ENCODE data around the gene RBM47. TPM values are rescaled to one million over a fixed set of nuclear protein-coding genes. Genes with fewer than 3 reads are reported as not detected.

The RBM47 gene
- total RNA-seq, 2 donors from 2014 or later: 10.9 to 12.0 TPM

DNA sequence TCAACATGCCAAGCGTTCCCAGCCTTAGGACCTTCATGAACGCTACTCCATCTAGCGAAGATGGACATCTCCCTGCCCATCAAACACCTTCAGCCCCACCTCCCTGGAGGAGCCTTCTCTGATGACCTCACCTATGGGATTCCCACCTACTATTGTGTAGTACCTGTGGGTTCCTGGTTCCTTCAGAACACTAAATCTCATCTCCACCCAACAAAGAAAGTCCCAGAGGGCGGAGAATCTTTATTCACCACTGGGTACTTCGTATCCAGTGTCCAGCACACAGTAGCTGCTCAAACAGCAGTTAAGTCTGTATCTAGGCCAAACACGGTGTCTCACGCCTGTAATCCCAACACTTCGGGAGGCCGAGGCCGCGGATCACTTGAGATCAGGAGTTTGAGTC is 10.1 kb downstream of the RBM47 start:
- no peak for DNase-seq
- Mint-ChIP-seq H3K36me3 (ENCODE audit: insufficient read depth in 2 of 2) (peaks cover 4% of the 10 kb centered on the region in 2 donors), H3K9me3 (peaks cover 2 to 5% of the 10 kb centered on the region in 2 donors), H3K27ac (no peak overlapping the region), H3K27me3 (ENCODE audit: low read depth) (peaks cover 11% of the 10 kb centered on the region), H3K4me1 (ENCODE audit: low read depth) (peaks cover 44% of the 10 kb centered on the region), H3K4me3 (no peak overlapping the region)
- ATAC-seq (replicated peaks in 1 of 2): no peak

- Mint-ChIP-seq H3K27me3 (ENCODE audit: low read depth) (peaks cover 11% of the 10 kb centered on the region), H3K27ac (no peak overlapping the region), H3K4me1 (ENCODE audit: low read depth) (peaks cover 48% of the 10 kb centered on the region), H3K9me3 (peaks cover 2 to 5% of the 10 kb centered on the region in 2 donors), H3K4me3 (no peak overlapping the region), H3K36me3 (ENCODE audit: insufficient read depth in 2 of 2) (peaks cover 4 to 7% of the 10 kb centered on the region in 2 donors)
- no peak for ATAC-seq (replicated peaks in 1 of 2)
- no peak for DNase-seq
Measured at GRCh38 chr4:40617872-40618271, 11.8 kb downstream of the RBM47 start.

GRCh38 chr4:40614031-40614430 is 15.6 kb downstream of the RBM47 start:
- DNase-seq (no peak), ATAC-seq (replicated peaks in 1 of 2) (no peak)
- no peak overlapping the region for H3K27ac Mint-ChIP-seq
- peak overlapping the region in 1 of 2 donors; percentile 19 for H3K4me3 Mint-ChIP-seq
- H3K36me3 Mint-ChIP-seq (ENCODE audit: insufficient read depth in 2 of 2): peaks cover 0 to 8% of the 10 kb centered on the region in 2 donors
- H3K27me3 Mint-ChIP-seq (ENCODE audit: low read depth): no peaks in the 10 kb centered on the region
- H3K9me3 Mint-ChIP-seq: no peaks in the 10 kb centered on the region
- peaks cover 22% of the 10 kb centered on the region for H3K4me1 Mint-ChIP-seq (ENCODE audit: low read depth)

GRCh38 chr4:40613456-40613855 is 16.2 kb downstream of the RBM47 start:
- Mint-ChIP-seq H3K27ac (no peak overlapping the region), H3K27me3 (ENCODE audit: low read depth) (no peaks in the 10 kb centered on the region), H3K36me3 (ENCODE audit: insufficient read depth in 2 of 2) (peaks cover 0 to 8% of the 10 kb centered on the region in 2 donors), H3K9me3 (no peaks in the 10 kb centered on the region), H3K4me3 (no peak overlapping the region), H3K4me1 (ENCODE audit: low read depth) (peaks cover 20% of the 10 kb centered on the region)
- ATAC-seq (replicated peaks in 1 of 2) (no peak), DNase-seq (no peak)

- H3K27ac Mint-ChIP-seq: no peak overlapping the region
- peaks cover 0 to 8% of the 10 kb centered on the region in 2 donors for H3K36me3 Mint-ChIP-seq (ENCODE audit: insufficient read depth in 2 of 2)
- no peaks in the 10 kb centered on the region for H3K27me3 Mint-ChIP-seq (ENCODE audit: low read depth)
Measured at GRCh38 chr4:40612831-40613230, 16.8 kb downstream of the RBM47 start.

GRCh38 chr4:40612283-40612682 is 17.4 kb downstream of the RBM47 start:
- ATAC-seq (replicated peaks in 1 of 2): no peak
- H3K36me3 Mint-ChIP-seq (ENCODE audit: insufficient read depth in 2 of 2): peaks cover 0 to 8% of the 10 kb centered on the region in 2 donors
- H3K27me3 Mint-ChIP-seq (ENCODE audit: low read depth): no peaks in the 10 kb centered on the region
- DNase-seq: no peak
- H3K4me1 Mint-ChIP-seq (ENCODE audit: low read depth): peaks cover 20% of the 10 kb centered on the region
- no peak overlapping the region for H3K27ac Mint-ChIP-seq
- H3K9me3 Mint-ChIP-seq: no peaks in the 10 kb centered on the region
- H3K4me3 Mint-ChIP-seq: no peak overlapping the region

More at GRCh38 chr4:40612831-40613230, 16.8 kb downstream of the RBM47 start:
- Mint-ChIP-seq H3K9me3 (no peaks in the 10 kb centered on the region), H3K4me3 (no peak overlapping the region), H3K4me1 (ENCODE audit: low read depth) (peaks cover 20% of the 10 kb centered on the region)
- DNase-seq (no peak), ATAC-seq (replicated peaks in 1 of 2) (no peak)

- no peak for DNase-seq
- no peak overlapping the region for H3K4me3 Mint-ChIP-seq
- H3K4me1 Mint-ChIP-seq (ENCODE audit: low read depth): peaks cover 14% of the 10 kb centered on the region
- H3K9me3 Mint-ChIP-seq: no peaks in the 10 kb centered on the region
- peaks cover 0 to 6% of the 10 kb centered on the region in 2 donors for H3K36me3 Mint-ChIP-seq (ENCODE audit: insufficient read depth in 2 of 2)
- H3K27me3 Mint-ChIP-seq (ENCODE audit: low read depth): no peaks in the 10 kb centered on the region
- H3K27ac Mint-ChIP-seq: no peak overlapping the region
- no peak for ATAC-seq (replicated peaks in 1 of 2)
Measured at GRCh38 chr4:40608628-40609027, 21.0 kb downstream of the RBM47 start.

DNA sequence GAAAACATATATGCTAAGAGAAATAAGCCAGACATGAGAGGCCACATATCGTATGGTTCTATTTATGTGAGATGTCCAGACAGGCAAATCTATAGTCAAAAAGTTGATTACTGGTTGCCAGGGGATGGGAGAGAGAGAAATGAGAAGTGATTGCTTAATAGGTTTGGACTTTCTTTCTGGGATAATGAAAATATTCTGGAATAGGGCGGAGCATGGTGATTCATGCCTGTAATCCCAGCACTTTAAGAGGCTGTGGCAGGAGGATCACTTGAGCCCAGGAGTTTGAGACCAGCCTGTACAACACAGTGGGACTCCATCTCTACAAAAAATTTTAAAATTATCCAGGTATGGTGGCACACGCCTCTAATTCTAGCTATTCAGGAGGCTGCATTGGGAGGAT is 22.4 kb downstream of the RBM47 start:
- Mint-ChIP-seq H3K36me3 (ENCODE audit: insufficient read depth in 2 of 2) (peaks cover 0 to 2% of the 10 kb centered on the region in 2 donors), H3K9me3 (no peaks in the 10 kb centered on the region), H3K4me1 (ENCODE audit: low read depth) (peaks cover 10% of the 10 kb centered on the region), H3K27ac (no peak overlapping the region), H3K27me3 (ENCODE audit: low read depth) (no peaks in the 10 kb centered on the region), H3K4me3 (no peak overlapping the region)
- ATAC-seq (replicated peaks in 1 of 2) (no peak), DNase-seq (no peak)

DNA sequence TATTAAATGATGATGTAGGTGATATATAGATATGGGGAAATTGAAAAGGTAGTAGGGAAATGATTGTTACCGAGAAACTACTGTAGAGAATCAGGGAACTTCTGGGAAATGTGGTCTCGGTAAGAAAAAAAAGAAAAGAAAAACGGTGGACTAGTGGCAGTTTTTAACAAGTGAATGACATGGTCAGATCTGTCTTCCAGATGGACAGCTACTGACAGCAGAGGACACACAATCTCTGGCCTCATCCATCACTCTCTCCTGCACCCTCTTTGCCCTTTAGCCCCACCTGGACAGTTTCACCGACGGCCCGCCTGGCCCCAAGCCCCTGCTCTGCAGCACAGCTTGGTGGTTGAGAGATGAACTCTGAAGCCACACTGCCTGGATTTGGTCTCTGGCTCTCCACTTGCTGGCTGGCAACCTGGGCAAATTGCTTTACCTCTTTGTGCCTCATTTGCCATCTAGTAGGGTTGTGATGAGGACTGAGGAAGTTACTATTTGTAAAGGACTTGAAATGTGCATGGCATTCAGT is 23.4 kb downstream of the RBM47 start:
- no peaks in the 10 kb centered on the region for H3K27me3 Mint-ChIP-seq (ENCODE audit: low read depth)
- peaks cover 0 to under 1% of the 10 kb centered on the region in 2 donors for H3K9me3 Mint-ChIP-seq
- H3K27ac Mint-ChIP-seq: no peak overlapping the region
- no peak for DNase-seq
- H3K36me3 Mint-ChIP-seq (ENCODE audit: insufficient read depth in 2 of 2): no peaks in the 10 kb centered on the region
- H3K4me3 Mint-ChIP-seq: no peak overlapping the region
- ATAC-seq (replicated peaks in 1 of 2): no peak
- H3K4me1 Mint-ChIP-seq (ENCODE audit: low read depth): peaks cover 10% of the 10 kb centered on the region

- H3K36me3 Mint-ChIP-seq (ENCODE audit: insufficient read depth in 2 of 2): no peaks in the 10 kb centered on the region
- H3K27ac Mint-ChIP-seq: no peak overlapping the region
- H3K4me1 Mint-ChIP-seq (ENCODE audit: low read depth): peaks cover 10% of the 10 kb centered on the region
- DNase-seq (no peak), ATAC-seq (replicated peaks in 1 of 2) (no peak)
- no peak overlapping the region for H3K4me3 Mint-ChIP-seq
- H3K9me3 Mint-ChIP-seq: peaks cover 0 to 1% of the 10 kb centered on the region in 2 donors
- no peaks in the 10 kb centered on the region for H3K27me3 Mint-ChIP-seq (ENCODE audit: low read depth)
Measured at GRCh38 chr4:40603281-40603680, 26.4 kb downstream of the RBM47 start.

- Mint-ChIP-seq H3K9me3 (peaks cover 0 to 1% of the 10 kb centered on the region in 2 donors), H3K4me1 (ENCODE audit: low read depth) (peaks cover 10% of the 10 kb centered on the region), H3K27me3 (ENCODE audit: low read depth) (no peaks in the 10 kb centered on the region), H3K27ac (no peak overlapping the region), H3K36me3 (ENCODE audit: insufficient read depth in 2 of 2) (no peaks in the 10 kb centered on the region), H3K4me3 (no peak overlapping the region)
- ATAC-seq (replicated peaks in 1 of 2) (no peak), DNase-seq (no peak)
Measured at GRCh38 chr4:40601641-40602040, 28.0 kb downstream of the RBM47 start.

GRCh38 chr4:40600850-40601249 is 28.8 kb downstream of the RBM47 start:
- no peak overlapping the region for H3K27ac Mint-ChIP-seq
- no peak for DNase-seq
- ATAC-seq (replicated peaks in 1 of 2): no peak
- H3K36me3 Mint-ChIP-seq (ENCODE audit: insufficient read depth in 2 of 2): no peaks in the 10 kb centered on the region
- no peak overlapping the region for H3K4me3 Mint-ChIP-seq
- peaks cover 10% of the 10 kb centered on the region for H3K4me1 Mint-ChIP-seq (ENCODE audit: low read depth)
- H3K9me3 Mint-ChIP-seq: peaks cover 0 to 1% of the 10 kb centered on the region in 2 donors
- H3K27me3 Mint-ChIP-seq (ENCODE audit: low read depth): no peaks in the 10 kb centered on the region

- peaks cover 0 to 1% of the 10 kb centered on the region in 2 donors for H3K9me3 Mint-ChIP-seq
- DNase-seq: no peak
- no peak overlapping the region for H3K4me3 Mint-ChIP-seq
- H3K4me1 Mint-ChIP-seq (ENCODE audit: low read depth): peaks cover 10% of the 10 kb centered on the region
- no peaks in the 10 kb centered on the region for H3K36me3 Mint-ChIP-seq (ENCODE audit: insufficient read depth in 2 of 2)
- H3K27me3 Mint-ChIP-seq (ENCODE audit: low read depth): peaks cover 9% of the 10 kb centered on the region
- no peak overlapping the region for H3K27ac Mint-ChIP-seq
- no peak for ATAC-seq (replicated peaks in 1 of 2)
Measured at GRCh38 chr4:40599431-40599830, 30.2 kb downstream of the RBM47 start.

- DNase-seq (no peak), ATAC-seq (replicated peaks in 1 of 2) (no peak)
- Mint-ChIP-seq H3K36me3 (ENCODE audit: insufficient read depth in 2 of 2) (no peaks in the 10 kb centered on the region), H3K9me3 (peaks cover 0 to 1% of the 10 kb centered on the region in 2 donors), H3K4me3 (no peak overlapping the region), H3K27ac (no peak overlapping the region), H3K27me3 (ENCODE audit: low read depth) (peaks cover 10% of the 10 kb centered on the region), H3K4me1 (ENCODE audit: low read depth) (no peaks in the 10 kb centered on the region)
Measured at GRCh38 chr4:40596522-40596921, 33.1 kb downstream of the RBM47 start.

Measured in activated T-cell treated with anti-CD3 and anti-CD28 coated beads, Interleukin-2, amount 50 U/mL, for 72 hours (primary cell).